Adrenal gland (tissue), 5 donors: ENCODE measurements around the gene SPG7.
A peak's percentile ranks its signal among the peaks of the same experiment; 100 is the strongest.

Source experiments
- CTCF ChIP-seq, 6 experiments: fragments of 450-650 bp in 4 of 6; fragments of 200-600 bp in 2 of 6; sonication (generic) in 1 of 6; IDR thresholded peaks; 1 replicate in 5 of 6; 2 replicates in 1 of 6; pipeline versions ENCODE4 v1.5.1 to v1.8.0; 2016 to 2021; ENCODE audit warnings: antibody characterized with exemption in 6 of 6, mild to moderate bottlenecking in 2 of 6, moderate library complexity in 1 of 6
- POLR2A ChIP-seq, 2 donors: fragments of 450-650 bp; IDR thresholded peaks; one replicate each; pipeline ENCODE4 v1.6.1; 2017; ENCODE audit warnings: antibody characterized with exemption in 2 of 2, mild to moderate bottlenecking in 2 of 2, moderate library complexity in 1 of 2
- donor health status: DM: no; HTN: no; CAD: no.

- TF ChIP-seq CTCF (IDR thresholded peaks at IDR 0.05) (peak; percentile 35 to 61 (median 54)), POLR2A (IDR thresholded peaks at IDR 0.05) (no peak)
Observed at GRCh38 chr16:89565506-89566372, 57.5 kb downstream of the SPG7 start.
